Mesendoderm (in vitro differentiated cells): Measurements from ENCODE around the gene SLAMF8.

Experiments
- DNase-seq: peaks from one replicate; pipeline ENCODE4 v3.0.0; 2013
- H2AK5ac ChIP-seq: 2 replicates; pipeline ENCODE4 v1.6.1; 2013; ENCODE audit warnings: low read length, inconsistent platforms
- H2BK120ac ChIP-seq: 2 replicates; pipeline ENCODE4 v1.6.1; 2013; ENCODE audit warnings: low read depth, mild to moderate bottlenecking, low read length, moderate library complexity, mixed read lengths
- H2BK15ac ChIP-seq: replicated peaks from 2 replicates; pipeline ENCODE4 v1.6.1; 2013; ENCODE audit warnings: low read depth, mild to moderate bottlenecking, moderate library complexity
- H2BK5ac ChIP-seq: 2 replicates; pipeline ENCODE4 v1.6.1; 2013; ENCODE audit warnings: low read length, inconsistent platforms
- H3K18ac ChIP-seq: 2 replicates; pipeline ENCODE4 v1.6.1; 2013; ENCODE audit warnings: mild to moderate bottlenecking, low read length, mixed read lengths
- H3K23ac ChIP-seq: one replicate; pipeline ENCODE4 v1.6.1; 2013; ENCODE audit warnings: low read length
- H3K27ac ChIP-seq: 2 replicates; pipeline ENCODE4 v1.5.1; 2013; ENCODE audit warnings: low read depth, mild to moderate bottlenecking, inconsistent platforms, low read length, moderate library complexity
- H3K27me3 ChIP-seq: 2 replicates; pipeline ENCODE4 v1.6.1; 2013; ENCODE audit warnings: low read length, control low read depth, mild to moderate bottlenecking, inconsistent platforms; ENCODE audit not compliant: insufficient read depth, poor library complexity
- H3K36me3 ChIP-seq: 2 replicates; pipeline ENCODE4 v1.6.1; 2013; ENCODE audit warnings: low read length, inconsistent platforms; ENCODE audit not compliant: control insufficient read depth, insufficient read depth
- H3K4ac ChIP-seq: one replicate; pipeline ENCODE4 v1.6.1; 2013; ENCODE audit warnings: low read depth, mild to moderate bottlenecking, low read length, moderate library complexity
- H3K4me1 ChIP-seq: 2 replicates; pipeline ENCODE4 v1.6.1; 2013; ENCODE audit warnings: low read depth, low read length, inconsistent platforms; ENCODE audit not compliant: control insufficient read depth
- H3K4me2 ChIP-seq: 2 replicates; pipeline ENCODE4 v1.6.1; 2013; ENCODE audit warnings: low read length
- H3K4me3 ChIP-seq: 2 replicates; pipeline ENCODE4 v1.5.1; 2013; ENCODE audit warnings: mild to moderate bottlenecking, low read length
- H3K56ac ChIP-seq: one replicate; pipeline ENCODE4 v1.6.1; 2013; ENCODE audit warnings: low read length
- H3K79me1 ChIP-seq: 2 replicates; pipeline ENCODE4 v1.6.1; 2013; ENCODE audit warnings: low read length, inconsistent platforms
- H3K79me2 ChIP-seq: 2 replicates; pipeline ENCODE4 v1.6.1; 2013; ENCODE audit warnings: mild to moderate bottlenecking, low read length; ENCODE audit not compliant: control insufficient read depth, insufficient read depth
- H3K9ac ChIP-seq: 2 replicates; pipeline ENCODE4 v1.6.1; 2013; ENCODE audit warnings: low read length, inconsistent platforms
- H4K5ac ChIP-seq: one replicate; pipeline ENCODE4 v1.6.1; 2013; ENCODE audit warnings: low read length
- H4K8ac ChIP-seq: one replicate; pipeline ENCODE4 v1.6.1; 2013; ENCODE audit warnings: low read depth, mild to moderate bottlenecking, control low read depth, low read length, moderate library complexity
- WGBS: extraction: QIAGEN DNeasy Blood & Tissue Kit; methylation state at CpG from one replicate; pipeline ENCODE4 v1.1.7; 2013; ENCODE audit warnings: low lambda C conversion rate, missing lambda C conversion rate; ENCODE audit not compliant: insufficient coverage; ENCODE audit errors: extremely low coverage; 5-methylcytosine and 5-hydroxymethylcytosine counted together

Gene SLAMF8

DNA sequence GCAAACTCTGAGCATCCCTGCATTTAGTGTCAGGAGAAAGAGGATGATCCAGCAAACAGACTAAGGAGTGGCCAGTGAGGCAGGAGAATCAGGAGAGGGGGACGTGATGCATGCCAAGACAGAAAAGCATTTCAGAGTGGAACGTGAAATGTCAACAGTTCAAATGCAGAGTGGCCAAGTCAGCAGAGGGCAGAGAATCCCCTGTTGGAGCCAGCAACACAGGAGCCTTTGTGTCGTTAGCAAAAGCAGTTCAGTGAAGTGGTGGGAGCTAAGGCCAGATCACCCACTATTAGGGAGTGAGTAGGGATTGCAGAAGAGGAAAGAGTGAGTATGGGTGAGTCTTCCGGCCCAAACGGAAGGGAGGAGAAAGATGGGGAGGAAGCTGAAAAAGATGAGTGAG is 31.1 kb upstream of the SLAMF8 start:
- Histone ChIP-seq H3K4me2 (no peak overlapping the region), H3K79me2 (no peaks in the 10 kb centered on the region), H2BK15ac (no peak overlapping the region), H3K4me1 (no peaks in the 10 kb centered on the region), H3K9ac (no peak overlapping the region), H3K56ac (no peak overlapping the region), H2BK5ac (no peak overlapping the region), H3K79me1 (no peaks in the 10 kb centered on the region), H4K5ac (no peak overlapping the region), H3K27ac (no peak overlapping the region), H3K36me3 (no peaks in the 10 kb centered on the region), H3K27me3 (no peaks in the 10 kb centered on the region), H3K23ac (no peak overlapping the region), H3K18ac (no peak overlapping the region), H4K8ac (no peak overlapping the region), H3K4me3 (no peak overlapping the region), H2AK5ac (no peak overlapping the region), H3K4ac (no peak overlapping the region), H2BK120ac (no peak overlapping the region)
- WGBS = no CpG with 5 or more reads among the region's 5 CpGs
- DNase-seq = no peak

DNA sequence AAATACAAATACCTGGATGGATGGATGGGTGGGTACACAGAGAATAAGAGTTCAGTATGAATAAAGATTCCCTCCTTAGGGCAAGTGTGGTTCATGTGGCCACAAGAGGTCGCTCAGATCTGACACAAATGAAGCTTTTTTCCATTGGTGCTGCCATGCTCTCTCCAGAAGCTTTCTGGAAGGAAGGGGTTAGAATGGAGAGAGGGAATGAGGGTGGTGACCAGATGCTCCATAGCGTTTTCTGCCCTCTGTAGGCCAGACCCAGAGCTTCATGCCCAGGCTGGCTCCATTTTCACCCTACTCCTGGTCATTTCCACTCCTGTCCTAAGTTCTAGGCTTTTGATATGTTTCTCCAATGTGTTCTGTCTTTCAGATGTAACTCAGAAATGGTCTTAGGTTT is 27.8 kb upstream of the SLAMF8 start:
- Histone ChIP-seq H2AK5ac (no peak overlapping the region), H2BK15ac (no peak overlapping the region), H3K4ac (no peak overlapping the region), H3K56ac (no peak overlapping the region), H3K36me3 (no peaks in the 10 kb centered on the region), H3K79me1 (no peaks in the 10 kb centered on the region), H4K5ac (no peak overlapping the region), H3K18ac (no peak overlapping the region), H3K27me3 (no peaks in the 10 kb centered on the region), H3K79me2 (no peaks in the 10 kb centered on the region), H3K4me3 (no peak overlapping the region), H3K4me1 (no peaks in the 10 kb centered on the region), H3K23ac (no peak overlapping the region), H4K8ac (no peak overlapping the region), H3K4me2 (no peak overlapping the region), H2BK120ac (no peak overlapping the region), H2BK5ac (no peak overlapping the region), H3K9ac (no peak overlapping the region), H3K27ac (no peak overlapping the region)
- WGBS = no CpG with 5 or more reads among the region's 2 CpGs
- peak; percentile 97 for DNase-seq

DNA sequence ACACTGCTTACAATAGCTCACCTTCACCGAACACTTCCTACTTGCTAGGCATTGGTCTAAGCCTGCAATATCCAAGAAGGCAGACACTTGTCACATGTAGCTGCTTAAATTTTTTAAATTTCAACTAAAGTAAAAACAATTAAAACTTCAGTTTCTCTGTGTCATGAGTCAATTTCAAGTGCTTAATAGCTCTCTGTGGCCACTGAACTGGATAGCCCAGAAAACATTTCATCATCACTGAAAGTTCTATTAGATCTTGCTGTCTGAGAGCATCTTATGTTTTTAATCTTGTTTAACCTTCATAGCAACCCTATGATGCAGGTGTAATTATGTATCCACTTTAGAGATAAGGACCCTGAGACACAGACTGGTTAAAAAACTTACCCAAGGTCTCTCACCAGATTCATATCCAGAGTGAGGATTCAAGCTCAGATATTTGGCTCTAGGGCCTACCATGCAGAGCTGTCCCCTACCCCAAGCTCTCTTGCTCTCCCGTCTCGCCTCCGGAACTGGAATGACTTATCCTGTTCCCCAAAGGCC is 27.2 kb upstream of the SLAMF8 start:
- Histone ChIP-seq H3K36me3 (no peaks in the 10 kb centered on the region), H3K4me1 (no peaks in the 10 kb centered on the region)

DNA sequence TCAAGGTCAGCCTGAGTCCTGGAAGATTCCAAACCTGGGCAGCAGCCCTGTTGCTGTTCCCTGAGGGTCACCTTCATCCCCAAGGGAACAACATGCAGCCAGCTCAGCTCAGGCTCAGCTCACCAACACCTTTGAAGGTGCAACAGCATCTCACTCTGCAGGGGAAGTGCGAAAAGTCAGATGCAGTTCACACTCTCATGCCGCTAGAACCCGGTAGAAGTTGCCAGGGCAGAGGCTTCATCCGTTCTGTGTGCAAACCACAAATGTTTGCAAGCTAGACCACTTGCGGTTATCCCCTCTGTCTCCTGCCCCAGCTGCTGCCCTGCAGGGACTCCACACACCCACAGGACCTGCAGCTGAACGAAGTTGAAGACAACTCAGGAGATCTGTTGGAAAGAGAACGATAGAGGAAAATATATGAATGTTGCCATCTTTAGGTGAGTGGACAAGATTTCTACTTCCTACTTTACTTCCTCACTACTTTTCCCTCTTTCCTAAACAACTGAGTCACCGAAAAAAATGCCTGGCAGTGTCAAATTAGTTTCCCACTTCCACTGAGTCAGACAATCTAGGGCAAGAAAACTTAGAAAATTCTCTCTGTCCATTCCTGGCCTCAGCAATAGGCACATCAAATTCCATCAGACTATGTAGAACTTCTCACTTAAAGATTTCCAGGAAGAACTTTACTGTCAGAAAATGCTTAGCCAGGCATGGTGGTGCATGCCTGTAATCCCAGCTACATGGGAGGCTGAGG is 26.3 kb upstream of the SLAMF8 start:
- no peaks in the 10 kb centered on the region for H3K79me1 ChIP-seq
- H2BK5ac ChIP-seq = no peak overlapping the region
- no peaks in the 10 kb centered on the region for H3K79me2 ChIP-seq
- no peak overlapping the region for H2BK120ac ChIP-seq
- H3K27ac ChIP-seq = no peak overlapping the region
- no peak overlapping the region for H2AK5ac ChIP-seq
- H3K4me3 ChIP-seq = no peak overlapping the region
- H3K9ac ChIP-seq = no peak overlapping the region
- no peaks in the 10 kb centered on the region for H3K36me3 ChIP-seq
- no peak overlapping the region for H4K8ac ChIP-seq
- no peak overlapping the region for H3K56ac ChIP-seq
- H3K27me3 ChIP-seq = no peaks in the 10 kb centered on the region
- no peak overlapping the region for H3K18ac ChIP-seq
- H3K4me1 ChIP-seq = no peaks in the 10 kb centered on the region
- H2BK15ac ChIP-seq = no peak overlapping the region
- WGBS = no CpG with 5 or more reads among the region's 8 CpGs
- H3K4ac ChIP-seq = no peak overlapping the region
- H3K23ac ChIP-seq = no peak overlapping the region
- DNase-seq = no peak
- no peak overlapping the region for H4K5ac ChIP-seq
- no peak overlapping the region for H3K4me2 ChIP-seq

More for the DNA sequence above, 27.2 kb upstream of the SLAMF8 start:
- H2BK5ac ChIP-seq = no peak overlapping the region
- no peak overlapping the region for H3K4me3 ChIP-seq
- H3K18ac ChIP-seq = no peak overlapping the region
- no peak overlapping the region for H2BK15ac ChIP-seq
- H3K79me2 ChIP-seq = no peaks in the 10 kb centered on the region
- H3K56ac ChIP-seq = no peak overlapping the region
- no peaks in the 10 kb centered on the region for H3K27me3 ChIP-seq
- H3K79me1 ChIP-seq = no peaks in the 10 kb centered on the region
- H2AK5ac ChIP-seq = no peak overlapping the region
- no peak overlapping the region for H3K23ac ChIP-seq
- no peak overlapping the region for H4K5ac ChIP-seq
- H3K27ac ChIP-seq = no peak overlapping the region
- no peak overlapping the region for H3K4me2 ChIP-seq
- H3K4ac ChIP-seq = no peak overlapping the region
- no peak overlapping the region for H4K8ac ChIP-seq
- WGBS = no CpG with 5 or more reads among the region's 4 CpGs
- H3K9ac ChIP-seq = no peak overlapping the region
- no peak for DNase-seq
- H2BK120ac ChIP-seq = no peak overlapping the region

DNA sequence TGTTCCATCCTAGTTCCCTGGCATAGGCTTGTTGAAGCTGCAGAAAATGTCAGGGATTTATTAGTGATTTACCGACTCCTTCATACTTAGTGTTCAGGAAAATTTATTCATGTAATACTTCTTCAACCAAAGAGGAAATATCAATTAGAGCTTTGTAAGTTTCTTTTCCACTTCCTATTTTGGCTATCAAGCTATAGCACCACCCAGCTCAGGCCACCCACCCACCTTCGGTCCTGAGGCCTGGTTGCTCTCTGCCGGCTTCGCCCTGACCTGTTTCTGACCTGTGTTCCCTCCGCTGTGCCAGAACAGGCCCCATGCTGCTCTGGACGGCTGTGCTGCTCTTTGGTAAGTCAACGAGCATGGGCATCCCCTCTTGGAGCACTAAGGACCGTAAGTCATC is 24.6 kb upstream of the SLAMF8 start, which contains the start of gene FCRL6:
TSS of gene FCRL6 (plus strand) at position 250 of the 400 bp plus-strand sequence. CDS start at position 315, 65 bp downstream.
- Histone ChIP-seq H3K4me2 (no peak within 1 kb of the TSS), H3K36me3 (no peaks in the 10 kb centered on the region), H3K4me1 (no peaks in the 10 kb centered on the region), H3K79me1 (no peaks in the 10 kb centered on the region), H4K8ac (no peak within 1 kb of the TSS), H3K23ac (no peak within 1 kb of the TSS), H2AK5ac (no peak within 1 kb of the TSS), H3K4me3 (no peak within 1 kb of the TSS), H2BK120ac (no peak within 1 kb of the TSS), H2BK15ac (no peak within 1 kb of the TSS), H3K56ac (no peak within 1 kb of the TSS), H3K79me2 (no peaks in the 10 kb centered on the region), H3K9ac (no peak within 1 kb of the TSS), H3K27ac (no peak within 1 kb of the TSS), H3K18ac (no peak within 1 kb of the TSS), H2BK5ac (no peak within 1 kb of the TSS), H4K5ac (no peak within 1 kb of the TSS), H3K27me3 (no peaks in the 10 kb centered on the region), H3K4ac (no peak within 1 kb of the TSS)
- DNase-seq = no peak
- WGBS = no CpG with 5 or more reads among the region's 8 CpGs
